ENCODE results near the gene PCDHGA3. TPM values are rescaled to one million over a fixed set of nuclear protein-coding genes. Genes with fewer than 3 reads are reported as not detected.
"Not testable (repeated sequence)": the region's sequence is repeated elsewhere in the genome, so short reads cannot be mapped to it uniquely, and the experiment has no call there.

Gene PCDHGA3
- total and polyA plus RNA-seq, 2 of the 13 experiments (the other 11 are each of a cell fraction or from before 2014, with no cell fraction given), result 0.05 TPM; not detected in 1

DNA sequence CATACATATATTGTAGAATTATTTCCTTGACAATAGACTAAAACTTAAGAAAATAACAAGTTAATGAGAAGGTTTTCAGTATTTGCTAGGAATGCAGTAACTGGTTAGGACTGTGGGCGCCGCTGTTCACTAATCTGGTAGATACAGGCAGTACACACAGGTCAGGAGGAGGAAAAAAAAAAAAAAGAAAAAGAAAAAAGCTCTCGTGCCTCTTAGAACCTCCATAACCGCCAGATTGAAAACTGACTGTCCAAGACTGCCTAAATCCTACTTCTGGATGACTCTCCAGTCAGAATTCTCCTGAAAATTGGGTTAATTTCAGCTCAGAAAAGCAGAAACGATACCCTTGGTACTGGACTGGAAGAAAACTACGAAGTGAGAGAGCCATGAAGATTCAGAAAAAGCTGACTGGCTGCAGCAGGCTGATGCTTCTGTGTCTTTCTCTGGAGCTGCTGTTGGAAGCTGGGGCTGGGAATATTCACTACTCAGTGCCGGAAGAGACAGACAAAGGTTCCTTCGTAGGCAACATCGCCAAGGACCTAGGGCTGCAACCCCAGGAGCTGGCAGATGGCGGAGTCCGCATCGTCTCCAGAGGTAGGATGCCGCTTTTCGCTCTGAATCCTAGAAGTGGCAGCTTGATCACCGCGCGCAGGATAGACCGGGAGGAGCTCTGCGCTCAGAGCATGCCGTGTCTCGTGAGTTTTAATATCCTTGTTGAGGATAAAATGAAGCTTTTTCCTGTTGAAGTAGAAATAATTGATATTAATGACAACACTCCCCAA lies 13.1 kb upstream of the PCDHGA3 start, which contains the start of gene PCDHGA1 (continued):
- no peak for TF ChIP-seq CBX5 (CRISPR knock-in tag; IDR thresholded peaks at IDR 0.05; ENCODE audit: borderline replicate concordance)
- TF ChIP-seq, protein P1, sequence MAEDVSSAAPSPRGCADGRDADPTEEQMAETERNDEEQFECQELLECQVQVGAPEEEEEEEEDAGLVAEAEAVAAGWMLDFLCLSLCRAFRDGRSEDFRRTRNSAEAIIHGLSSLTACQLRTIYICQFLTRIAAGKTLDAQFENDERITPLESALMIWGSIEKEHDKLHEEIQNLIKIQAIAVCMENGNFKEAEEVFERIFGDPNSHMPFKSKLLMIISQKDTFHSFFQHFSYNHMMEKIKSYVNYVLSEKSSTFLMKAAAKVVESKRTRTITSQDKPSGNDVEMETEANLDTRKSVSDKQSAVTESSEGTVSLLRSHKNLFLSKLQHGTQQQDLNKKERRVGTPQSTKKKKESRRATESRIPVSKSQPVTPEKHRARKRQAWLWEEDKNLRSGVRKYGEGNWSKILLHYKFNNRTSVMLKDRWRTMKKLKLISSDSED (CRISPR knock-in tag; IDR thresholded peaks at IDR 0.05), result no peak
- TF ChIP-seq ZNF44 (CRISPR knock-in tag; IDR thresholded peaks at IDR 0.05), result 0 out of 2 replicates have a peak, but pooled peaks have one; percentile 44
- no peak for TF ChIP-seq ZNF33B (CRISPR knock-in tag; IDR thresholded peaks at IDR 0.05)
- no peak for TF ChIP-seq ZNF225 (CRISPR knock-in tag; IDR thresholded peaks at IDR 0.05)
- TF ChIP-seq MIXL1 (CRISPR knock-in tag; IDR thresholded peaks at IDR 0.05), result 0 out of 2 replicates have a peak, but pooled peaks have one; percentile 31
- TF ChIP-seq ZNF703 (CRISPR knock-in tag; IDR thresholded peaks at IDR 0.05; ENCODE audit: borderline replicate concordance), result no peak

DNA sequence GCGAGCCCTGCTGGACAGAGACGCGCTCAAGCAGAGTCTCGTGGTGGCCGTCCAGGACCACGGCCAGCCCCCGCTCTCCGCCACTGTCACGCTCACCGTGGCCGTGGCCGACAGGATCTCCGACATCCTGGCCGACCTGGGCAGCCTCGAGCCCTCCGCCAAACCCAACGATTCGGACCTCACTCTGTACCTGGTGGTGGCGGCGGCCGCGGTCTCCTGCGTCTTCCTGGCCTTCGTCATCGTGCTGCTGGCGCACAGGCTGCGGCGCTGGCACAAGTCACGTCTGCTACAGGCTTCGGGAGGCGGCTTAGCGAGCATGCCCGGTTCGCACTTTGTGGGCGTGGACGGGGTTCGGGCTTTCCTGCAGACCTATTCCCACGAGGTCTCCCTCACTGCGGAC lies 11.1 kb upstream of the PCDHGA3 start:
- DNase-seq (ENCODE audit: low spot score); ATAC-seq; H3K27ac ChIP-seq (ENCODE audit: extremely low read length, insufficient read depth, low read length); H2AFZ ChIP-seq (ENCODE audit: low read length); H3K9ac ChIP-seq (ENCODE audit: insufficient read depth, low read depth, low read length); H3K9me3 ChIP-seq (ENCODE audit: low read length); intact Hi-C loops (cut with micrococcal nuclease; ENCODE audit: unreplicated experiment); H3K4me2 ChIP-seq (ENCODE audit: low read depth, low read length); H3K36me3 ChIP-seq (replicated peaks in 1 of 2; ENCODE audit: control insufficient read depth in 1 of 2, insufficient read depth in 2 of 2, low read length in 2 of 2); H3K79me2 ChIP-seq (ENCODE audit: insufficient read depth, low read length); CTCF ChIA-PET (ENCODE audit: low intra/inter-chr PET ratio, low total read pairs); FAIRE-seq; in situ Hi-C loops (cut with HindIII; ENCODE audit: extremely low pct_ligation_motif_present, low pct_unique_long_range_greater_than_20kb); H4K20me1 ChIP-seq (ENCODE audit: insufficient read depth, low read length); POLR2A ChIA-PET; BruUV-seq (replicated peaks); H3K4me3 ChIP-seq (replicated peaks in 1 of 3; ENCODE audit: insufficient read depth in 1 of 3, low read depth in 2 of 3, low read length in 3 of 3): not testable (repeated sequence)
- Histone ChIP-seq H3K27me3 (ENCODE audit: control insufficient read depth in 1 of 2, insufficient read depth in 2 of 2, low read length in 2 of 2) (peaks cover 0 to 15% of the 10 kb centered on the region in 2 experiments; a peak in 3 of 5 replicates), H3K4me1 (ENCODE audit: insufficient read depth, low read length) (peaks cover 10% of the 10 kb centered on the region)
- WGBS (ENCODE audit: low lambda C conversion rate), result 74% methylated on average over 20 of the region's 39 CpGs

Data from HepG2 (cell line).